D721Med (cell line): ENCODE results near the gene ETHE1.

Experiments used
- DNase-seq: peaks from one replicate; pipeline ENCODE4 v3.0.0; 2011; ENCODE audit warnings: low spot score; ENCODE audit not compliant: insufficient read length
- FAIRE-seq: peaks from 2 replicates; lab custom pipeline; 2011; peaks lifted over from hg19 to GRCh38; lab: Jason Lieb, UNC
- TF ChIP-seq, protein P1 (sequence below): IDR thresholded peaks from 2 replicates; pipeline ENCODE4 v1.5.1; 2012; ENCODE audit warnings: mild to moderate bottlenecking, control low read depth; ENCODE audit not compliant: insufficient read depth; ENCODE audit errors: missing control alignments

ETHE1 gene

DNA sequence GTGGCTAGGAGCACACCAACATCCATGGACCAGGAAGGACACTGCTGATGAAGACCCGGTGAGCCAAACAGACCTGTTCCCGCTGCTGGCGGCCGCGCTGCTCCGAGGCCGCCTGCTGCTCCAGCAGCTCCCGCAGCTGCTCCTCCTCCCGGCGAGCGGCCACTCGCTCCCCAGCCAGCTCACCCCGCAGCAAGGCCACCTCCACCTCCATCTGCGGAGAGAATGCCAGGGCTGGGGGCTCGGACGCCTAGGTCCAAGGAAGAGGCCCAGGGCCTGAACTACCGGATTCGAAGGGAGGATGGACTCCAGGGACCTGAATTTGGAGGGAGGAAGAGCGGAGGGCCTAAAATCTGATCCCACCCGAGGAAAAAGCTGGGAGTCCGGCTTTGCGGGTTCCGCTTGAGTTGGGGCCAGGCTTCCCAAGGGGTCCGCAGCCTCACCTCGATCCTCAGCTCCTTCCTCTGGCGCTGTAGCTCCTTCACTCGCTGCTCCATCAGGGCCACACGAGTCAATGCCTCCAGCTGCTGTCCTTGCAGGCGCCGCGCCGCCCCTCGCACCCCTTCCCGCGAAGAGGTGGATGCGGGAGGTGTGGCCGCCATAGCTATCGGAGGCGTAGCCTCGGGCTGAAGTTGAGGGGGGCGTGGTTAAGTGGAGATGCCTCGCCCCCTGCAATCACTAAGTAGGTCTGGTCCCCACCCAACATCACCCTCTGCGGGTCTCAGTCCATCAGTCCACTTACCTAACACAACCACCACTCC is 25.2 kb downstream of the ETHE1 start:
- no peak for FAIRE-seq
- DNase-seq: no peak
- TF ChIP-seq, protein P1, sequence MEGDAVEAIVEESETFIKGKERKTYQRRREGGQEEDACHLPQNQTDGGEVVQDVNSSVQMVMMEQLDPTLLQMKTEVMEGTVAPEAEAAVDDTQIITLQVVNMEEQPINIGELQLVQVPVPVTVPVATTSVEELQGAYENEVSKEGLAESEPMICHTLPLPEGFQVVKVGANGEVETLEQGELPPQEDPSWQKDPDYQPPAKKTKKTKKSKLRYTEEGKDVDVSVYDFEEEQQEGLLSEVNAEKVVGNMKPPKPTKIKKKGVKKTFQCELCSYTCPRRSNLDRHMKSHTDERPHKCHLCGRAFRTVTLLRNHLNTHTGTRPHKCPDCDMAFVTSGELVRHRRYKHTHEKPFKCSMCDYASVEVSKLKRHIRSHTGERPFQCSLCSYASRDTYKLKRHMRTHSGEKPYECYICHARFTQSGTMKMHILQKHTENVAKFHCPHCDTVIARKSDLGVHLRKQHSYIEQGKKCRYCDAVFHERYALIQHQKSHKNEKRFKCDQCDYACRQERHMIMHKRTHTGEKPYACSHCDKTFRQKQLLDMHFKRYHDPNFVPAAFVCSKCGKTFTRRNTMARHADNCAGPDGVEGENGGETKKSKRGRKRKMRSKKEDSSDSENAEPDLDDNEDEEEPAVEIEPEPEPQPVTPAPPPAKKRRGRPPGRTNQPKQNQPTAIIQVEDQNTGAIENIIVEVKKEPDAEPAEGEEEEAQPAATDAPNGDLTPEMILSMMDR: no peak

DNA sequence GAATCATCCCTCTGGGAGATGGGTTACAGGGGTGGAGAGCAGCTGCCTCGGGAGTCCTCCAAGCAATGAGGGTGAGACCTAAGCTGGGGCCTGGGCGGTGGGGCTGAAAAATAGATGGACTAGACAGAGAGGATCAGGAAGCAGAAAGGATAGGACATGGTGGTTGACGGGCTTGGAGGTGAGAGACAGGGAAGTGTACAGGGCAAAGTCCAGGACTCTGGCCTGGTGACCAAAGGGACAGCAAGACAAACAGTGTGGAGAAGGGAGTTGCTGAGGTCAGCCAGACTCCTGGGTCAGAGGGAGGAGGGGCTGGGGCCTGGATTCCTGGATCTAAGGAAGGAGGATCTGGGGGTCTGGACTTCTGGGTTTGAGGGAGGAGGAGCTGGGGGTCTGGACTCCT is 28.0 kb downstream of the ETHE1 start:
- DNase-seq: no peak
- TF ChIP-seq, protein P1: no peak
- no peak for FAIRE-seq

DNA sequence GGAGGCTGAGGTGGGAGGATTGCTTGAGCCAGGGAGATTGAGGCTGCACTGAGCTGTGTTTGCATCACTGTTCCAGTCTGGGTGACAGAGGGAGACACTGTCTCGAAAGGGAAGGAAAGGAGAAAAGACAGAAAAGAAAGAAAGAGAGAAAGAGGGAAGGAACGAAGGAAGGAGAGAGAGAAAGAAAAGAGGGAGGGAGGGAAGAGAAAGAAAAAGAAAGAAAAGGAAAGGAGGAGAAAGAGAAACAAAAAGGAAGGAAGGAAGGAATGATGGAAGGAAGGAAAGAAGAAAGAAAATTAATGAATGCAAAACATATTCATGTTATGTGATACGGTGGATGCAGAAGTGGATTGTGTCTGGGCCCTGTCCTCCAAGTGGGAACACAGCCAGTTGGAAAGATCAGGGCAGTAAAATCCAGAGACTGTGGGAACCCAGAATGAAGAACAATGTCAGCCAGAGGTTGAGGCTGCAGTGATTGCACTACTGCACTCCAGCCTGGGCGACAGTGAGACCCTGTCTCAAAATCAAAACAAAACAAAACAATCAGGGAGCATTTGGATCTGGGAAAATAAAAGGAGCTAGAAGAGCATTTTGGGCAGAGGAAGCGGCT is 28.7 kb downstream of the ETHE1 start:
- TF ChIP-seq, protein P1: no peak
- DNase-seq (no peak), FAIRE-seq (no peak)

DNA sequence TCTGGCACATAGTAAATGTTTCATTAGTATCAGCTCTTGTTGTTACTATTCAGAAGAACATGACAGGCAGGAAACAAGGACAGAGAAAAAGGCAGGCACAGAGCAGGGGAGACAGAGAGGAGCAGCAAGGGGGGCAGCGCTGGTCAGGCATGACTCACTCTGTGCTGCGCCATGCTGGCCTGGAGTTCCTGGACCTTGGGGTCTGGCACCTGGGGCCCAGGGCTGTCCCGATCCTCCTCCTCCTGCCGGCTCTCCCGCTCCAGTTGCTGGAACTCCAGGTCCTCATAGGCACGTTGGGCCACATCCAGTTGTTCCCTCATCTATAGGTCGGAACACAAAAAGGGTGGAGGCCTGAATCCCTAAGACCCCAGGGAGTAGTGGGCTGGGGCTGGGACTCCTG is 30.0 kb downstream of the ETHE1 start:
- no peak for DNase-seq
- no peak for FAIRE-seq
- TF ChIP-seq, protein P1: no peak

DNA sequence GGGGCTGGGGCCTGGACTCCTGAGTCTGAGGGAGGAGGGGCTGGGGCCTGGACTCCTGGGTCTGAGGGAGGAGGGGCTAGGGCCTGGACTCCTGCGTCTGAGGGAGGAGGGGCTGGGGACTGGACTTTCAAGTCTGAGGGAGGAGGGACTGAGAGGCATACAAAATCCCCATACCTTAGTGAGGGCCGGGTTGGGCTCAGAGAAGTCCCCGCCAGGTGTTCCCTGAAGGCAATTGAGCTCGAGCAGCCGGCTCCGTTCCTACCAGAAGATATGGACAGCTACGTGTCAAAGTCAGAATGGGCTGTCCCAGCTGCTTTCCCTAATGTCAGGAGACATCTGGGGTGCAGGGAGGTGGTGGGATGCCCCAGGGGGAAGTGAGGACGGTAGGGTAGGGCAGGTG is 31.9 kb downstream of the ETHE1 start:
- DNase-seq (no peak), FAIRE-seq (no peak)
- TF ChIP-seq, protein P1: no peak

DNA sequence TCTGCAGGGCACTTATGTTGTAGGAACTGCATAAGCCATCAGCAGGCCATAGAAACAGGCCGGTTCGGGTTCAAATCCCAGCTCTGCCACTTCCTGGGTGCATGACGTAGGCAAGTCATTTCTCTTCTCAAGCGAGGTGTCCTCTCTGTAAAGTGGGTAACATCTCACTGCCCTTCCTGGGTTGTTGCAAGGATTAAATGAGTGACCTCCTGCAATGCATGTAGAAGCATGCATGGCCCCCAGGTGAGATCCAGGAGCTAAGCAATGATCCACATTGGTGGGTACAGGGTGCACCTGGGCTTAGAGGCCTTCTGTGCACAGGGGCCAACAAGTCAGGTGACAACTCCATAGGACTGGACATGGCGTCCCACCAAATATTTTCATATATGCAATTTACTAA is 36.2 kb downstream of the ETHE1 start:
- DNase-seq: no peak
- TF ChIP-seq, protein P1: no peak
- no peak for FAIRE-seq
